GM18951 (cell line): ENCODE measurements around the gene EXOC6.
"Not testable (repeated sequence)": the region's sequence is repeated elsewhere in the genome, so short reads cannot be mapped to it uniquely, and the experiment has no call there.

Experiments used
- POLR2A ChIP-seq: IDR thresholded peaks from 4 replicates; pipeline ENCODE4 v1.6.1; 2011; ENCODE audit warnings: mild to moderate bottlenecking; ENCODE audit not compliant: insufficient read length, insufficient read depth; ENCODE audit errors: extremely low read depth
- in situ Hi-C: fragments of 300-500 bp; cut with MboI; formaldehyde crosslinking; loops from one replicate; pipeline ENCODE4 v1.12.0; 2022; ENCODE audit warnings: low sequenced_read_pairs, mixed read lengths, inconsistent platforms; ENCODE audit not compliant: unreplicated experiment

Gene EXOC6

GRCh38 chr10:92967641-92968040, 119.3 kb downstream of the EXOC6 start:
- TF ChIP-seq POLR2A = no peak
- in situ Hi-C loops = no loop called here

GRCh38 chr10:92969151-92969550, 120.8 kb downstream of the EXOC6 start:
- TF ChIP-seq POLR2A = no peak

GRCh38 chr10:92970301-92971070, 122.2 kb downstream of the EXOC6 start:
- in situ Hi-C loops = no loop called here

More at GRCh38 chr10:92969151-92969550, 120.8 kb downstream of the EXOC6 start:
- in situ Hi-C loops = no loop called here

GRCh38 chr10:92972066-92972870, 123.9 kb downstream of the EXOC6 start:
- in situ Hi-C loops = no loop called here
- no peak for TF ChIP-seq POLR2A

More at GRCh38 chr10:92970301-92971070, 122.2 kb downstream of the EXOC6 start:
- TF ChIP-seq POLR2A = no peak

- in situ Hi-C loops = no loop called here
Measured at GRCh38 chr10:92972886-92973285, 124.6 kb downstream of the EXOC6 start.

GRCh38 chr10:92976278-92976677, 128.0 kb downstream of the EXOC6 start:
- in situ Hi-C loops = not testable (repeated sequence)

More at GRCh38 chr10:92972886-92973285, 124.6 kb downstream of the EXOC6 start:
- no peak for TF ChIP-seq POLR2A

GRCh38 chr10:92989250-92989649, 140.9 kb downstream of the EXOC6 start:
- TF ChIP-seq POLR2A = no peak
- in situ Hi-C loops = no loop called here

GRCh38 chr10:92990615-92991014, 142.3 kb downstream of the EXOC6 start:
- in situ Hi-C loops = no loop called here

GRCh38 chr10:92991513-92991912, 143.2 kb downstream of the EXOC6 start:
- in situ Hi-C loops = no loop called here
- TF ChIP-seq POLR2A = no peak

More at GRCh38 chr10:92990615-92991014, 142.3 kb downstream of the EXOC6 start:
- no peak for TF ChIP-seq POLR2A

GRCh38 chr10:92993699-92994272, 145.5 kb downstream of the EXOC6 start:
- no peak for TF ChIP-seq POLR2A

GRCh38 chr10:92995509-92995908, 147.2 kb downstream of the EXOC6 start:
- no peak for TF ChIP-seq POLR2A
- in situ Hi-C loops = no loop called here

More at GRCh38 chr10:92993699-92994272, 145.5 kb downstream of the EXOC6 start:
- in situ Hi-C loops = no loop called here

GRCh38 chr10:92997620-92998019, 149.3 kb downstream of the EXOC6 start:
- in situ Hi-C loops = no loop called here
- no peak for TF ChIP-seq POLR2A

GRCh38 chr10:92999191-92999590, 150.9 kb downstream of the EXOC6 start:
- no peak for TF ChIP-seq POLR2A
- in situ Hi-C loops = no loop called here
